Epithelial cell of prostate (primary cell): ENCODE results near the gene CTF1.
A peak's percentile ranks its signal among the peaks of the same experiment; 100 is the strongest.
"Not testable (repeated sequence)": the region's sequence is repeated elsewhere in the genome, so short reads cannot be mapped to it uniquely, and the experiment has no call there.

Experiments
- DNase-seq: peaks from one replicate; pipeline ENCODE4 v3.0.0-alpha.2; 2011; ENCODE audit warnings: low read depth, low spot score
- H3K27ac ChIP-seq: fragments of 450-650 bp; 2 replicates; pipeline ENCODE4 v1.5.1; 2017; ENCODE audit warnings: mild to moderate bottlenecking

Gene CTF1, protein sequence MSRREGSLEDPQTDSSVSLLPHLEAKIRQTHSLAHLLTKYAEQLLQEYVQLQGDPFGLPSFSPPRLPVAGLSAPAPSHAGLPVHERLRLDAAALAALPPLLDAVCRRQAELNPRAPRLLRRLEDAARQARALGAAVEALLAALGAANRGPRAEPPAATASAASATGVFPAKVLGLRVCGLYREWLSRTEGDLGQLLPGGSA

DNA sequence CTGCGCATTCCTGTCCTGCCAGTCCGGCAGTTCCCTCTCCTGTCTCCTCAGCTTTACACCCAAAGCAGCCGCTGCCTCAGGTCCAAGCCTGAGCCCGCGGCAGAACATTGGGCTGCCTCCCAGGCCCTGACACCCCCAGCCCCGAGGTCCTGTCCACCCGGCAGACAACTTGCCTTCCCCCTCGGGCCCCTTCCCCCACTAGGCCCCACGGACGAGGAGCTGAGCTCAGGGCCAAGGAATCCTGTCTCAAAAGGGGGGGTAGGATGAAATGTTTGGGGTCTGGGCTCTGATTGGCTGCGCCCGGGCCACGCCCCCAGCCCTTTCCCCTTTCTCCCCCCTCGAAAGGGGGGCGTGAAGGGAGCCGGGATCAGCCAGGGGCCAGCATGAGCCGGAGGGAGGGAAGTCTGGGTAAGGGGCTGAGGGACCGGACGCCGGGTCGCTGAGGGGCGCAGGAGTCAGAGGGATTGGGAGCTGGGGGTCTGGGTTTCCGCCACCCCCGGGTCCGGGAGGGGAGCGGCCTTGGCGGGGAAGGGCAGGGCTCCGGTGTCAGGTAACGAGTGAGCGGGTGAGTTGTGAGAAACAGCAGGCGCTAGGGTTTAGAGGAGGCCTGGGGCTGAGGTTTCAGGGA is at the start of gene CTF1:
Gene CTF1 (plus strand): TSS at position 354 of the 628 bp plus-strand sequence. CDS start 30 bp downstream, at position 384.
- H3K27ac ChIP-seq = peak within 1 kb of the TSS; percentile 99
- no peak for DNase-seq

DNA sequence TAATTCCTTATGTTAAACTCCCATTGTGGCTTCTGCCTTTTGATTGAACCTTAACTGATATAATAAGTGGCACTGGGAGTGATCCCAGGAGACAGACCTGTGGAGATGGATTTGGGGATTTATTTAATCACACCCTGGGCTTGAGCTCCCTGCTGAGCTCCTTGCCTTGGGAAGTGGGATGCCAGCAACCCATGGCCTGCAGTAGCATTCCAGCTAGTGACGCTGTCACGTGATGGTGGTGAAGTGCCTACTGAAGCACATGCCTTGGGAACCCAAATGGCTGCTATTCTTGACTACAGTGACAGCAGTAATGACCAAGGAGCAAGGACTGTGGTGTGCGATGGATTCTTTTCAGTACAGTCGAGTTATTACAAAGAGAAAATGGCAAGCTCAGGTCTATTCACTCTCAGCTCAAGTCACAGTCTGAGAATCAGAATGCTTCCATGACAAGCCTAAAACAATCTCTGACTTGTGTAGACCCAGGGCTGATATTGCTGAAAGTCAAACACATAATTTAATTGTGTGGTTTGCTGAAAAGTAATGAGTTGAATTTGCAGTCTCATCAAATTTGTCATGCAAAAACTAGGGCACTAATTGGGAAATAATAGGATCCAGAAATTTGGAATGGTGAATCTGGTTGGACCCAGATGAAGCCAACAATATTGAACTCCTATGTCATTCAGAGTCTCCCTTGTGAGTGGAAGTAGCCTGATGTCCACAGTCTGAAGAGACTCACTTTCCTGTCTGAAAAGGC is 49.6 kb upstream of the CTF1 start:
- no peak overlapping the region for H3K27ac ChIP-seq
- no peak for DNase-seq

DNA sequence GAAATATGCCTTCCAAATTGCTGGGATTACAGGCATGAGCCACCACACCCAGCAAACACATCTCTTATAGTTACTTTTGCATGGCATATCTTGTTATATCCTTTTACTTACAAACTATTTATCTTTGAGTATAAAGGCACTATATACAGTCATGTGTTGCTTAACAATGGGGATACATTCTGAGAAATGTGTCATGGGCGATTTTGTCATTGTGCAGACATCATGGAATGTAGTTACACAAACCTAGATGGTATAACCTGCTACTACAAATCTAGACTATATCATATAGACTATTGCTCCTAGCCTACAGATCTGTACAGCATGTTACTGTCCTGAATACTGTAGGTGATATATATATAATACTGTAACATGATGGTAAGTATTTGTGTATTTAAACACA is 46.2 kb upstream of the CTF1 start:
- no peak for DNase-seq
- no peak overlapping the region for H3K27ac ChIP-seq

DNA sequence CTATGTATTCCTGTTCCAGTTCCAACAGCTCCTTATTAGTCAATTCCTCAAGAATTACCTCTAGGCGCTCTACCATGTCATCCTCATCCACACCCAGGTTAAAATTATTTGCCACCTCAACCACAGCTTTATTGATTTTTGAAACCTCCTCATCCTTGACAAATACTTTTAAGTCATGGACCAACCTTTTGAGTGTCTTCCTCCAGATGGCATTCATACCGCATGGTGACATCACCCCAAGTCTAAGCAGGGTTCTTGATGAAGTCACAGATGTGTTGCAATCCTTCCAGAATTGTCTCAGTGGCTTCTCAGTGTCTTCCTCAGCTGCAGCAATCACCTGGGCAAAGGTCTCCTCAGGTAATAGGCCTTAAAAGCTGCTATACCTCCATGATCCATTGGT is 42.7 kb upstream of the CTF1 start:
- DNase-seq = peak; percentile 73
- peak overlapping the region; percentile 60 for H3K27ac ChIP-seq

DNA sequence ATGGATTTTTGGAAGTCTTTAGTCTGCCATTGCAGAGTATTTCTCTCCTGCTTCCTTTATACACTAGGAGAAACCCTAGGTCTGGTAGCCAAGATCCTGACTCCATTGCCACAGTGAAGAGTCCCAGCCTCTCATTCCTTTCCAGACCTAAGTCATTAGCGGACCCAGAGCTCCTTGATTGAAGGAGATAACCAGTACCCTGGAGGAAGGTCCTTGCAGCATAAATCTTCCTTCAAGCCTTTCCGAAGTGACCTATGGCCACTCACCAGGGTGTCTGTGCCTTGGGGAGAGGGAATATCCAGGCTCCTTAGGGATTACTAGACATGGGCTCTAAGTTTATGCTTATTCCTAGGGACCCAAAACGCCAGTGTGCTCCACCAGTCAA is 38.3 kb upstream of the CTF1 start:
- no peak overlapping the region for H3K27ac ChIP-seq
- no peak for DNase-seq

DNA sequence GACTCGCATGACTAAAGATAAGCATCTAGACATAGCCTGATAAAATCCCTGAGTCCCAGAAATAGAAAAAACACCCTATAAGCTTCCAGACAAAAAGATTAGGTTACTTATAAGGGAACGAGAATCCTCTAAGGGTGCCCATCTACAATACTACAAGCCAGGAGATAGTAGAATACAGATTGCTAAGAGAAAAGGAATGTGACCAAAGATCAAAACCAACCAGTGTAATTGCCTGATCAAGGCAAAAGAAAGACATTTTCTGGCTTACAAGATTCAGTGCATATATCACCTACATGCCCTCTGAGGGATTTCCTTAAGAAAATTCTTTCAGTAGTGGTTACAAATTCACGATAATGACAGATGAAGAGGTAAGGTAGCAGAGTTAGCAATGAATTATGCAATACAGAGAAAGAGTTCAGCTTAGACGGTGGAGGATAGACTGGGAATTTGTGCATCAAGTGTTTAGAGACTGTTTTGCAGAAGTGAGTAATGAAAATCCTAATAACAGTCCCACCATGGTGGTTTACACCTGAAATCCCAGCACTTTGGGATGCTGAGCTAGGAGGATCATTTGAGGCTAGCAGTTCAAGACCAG is 37.5 kb upstream of the CTF1 start:
- no peak for DNase-seq

DNA sequence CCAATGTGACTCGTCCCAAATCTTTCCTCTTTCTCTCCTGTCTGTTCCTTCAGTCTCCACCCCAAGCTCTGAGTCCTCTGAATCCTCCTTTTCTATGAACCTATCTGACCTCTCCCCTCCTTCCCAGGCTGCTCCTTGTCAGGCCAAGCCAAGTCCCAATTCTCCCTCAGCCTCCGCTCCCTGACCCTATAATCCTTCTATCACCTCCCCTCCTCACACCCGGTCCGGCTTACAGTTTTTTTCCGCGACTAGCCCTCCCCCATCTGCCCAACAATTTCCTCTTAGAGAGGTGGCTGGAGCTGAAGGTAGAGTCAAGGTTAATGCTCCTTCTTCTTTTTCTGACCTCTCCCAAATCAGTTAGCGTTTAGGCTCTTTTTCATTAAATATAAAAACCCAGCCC is 35.7 kb upstream of the CTF1 start:
- not testable (repeated sequence) for H3K27ac ChIP-seq, DNase-seq

More for the DNA sequence above, 37.5 kb upstream of the CTF1 start:
- no peak overlapping the region for H3K27ac ChIP-seq

DNA sequence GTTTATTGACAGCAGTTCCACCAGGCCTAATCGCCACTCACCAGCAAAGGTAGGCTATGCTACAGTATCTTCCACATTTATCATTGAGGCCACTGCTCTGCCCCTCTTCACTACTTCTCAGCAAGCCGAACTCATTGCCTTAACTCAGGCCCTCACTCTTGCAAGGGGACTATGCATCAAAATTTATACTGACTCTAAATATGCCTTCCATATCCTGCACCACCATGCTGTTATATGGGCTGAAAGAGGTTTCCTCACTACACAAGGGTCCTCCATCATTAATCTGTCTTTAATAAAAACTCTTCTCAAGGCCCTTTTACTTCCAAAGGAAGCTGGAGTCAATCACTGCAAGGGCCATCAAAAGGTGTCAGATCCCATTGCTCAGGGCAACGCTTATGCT is 33.2 kb upstream of the CTF1 start:
- not testable (repeated sequence) for DNase-seq, H3K27ac ChIP-seq

DNA sequence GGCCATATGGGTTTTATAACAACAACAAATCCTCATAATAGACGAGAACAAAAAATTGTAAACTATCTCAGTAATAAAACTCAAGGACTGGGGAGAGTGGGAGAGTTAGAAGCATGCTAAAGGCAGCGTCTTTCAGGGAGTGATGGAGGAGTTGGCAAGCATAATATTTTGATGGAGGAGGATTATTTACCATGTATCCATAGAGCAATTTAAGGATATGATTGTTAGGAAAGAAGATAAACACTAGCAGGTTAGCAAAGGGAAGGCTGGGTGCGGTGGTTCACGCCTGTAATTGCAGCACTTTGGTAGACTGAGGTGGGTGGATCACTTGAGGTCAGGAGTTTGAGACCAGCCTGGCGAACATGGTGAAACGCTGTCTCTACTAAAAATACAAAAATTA is 30.4 kb upstream of the CTF1 start:
- DNase-seq = no peak
- no peak overlapping the region for H3K27ac ChIP-seq

DNA sequence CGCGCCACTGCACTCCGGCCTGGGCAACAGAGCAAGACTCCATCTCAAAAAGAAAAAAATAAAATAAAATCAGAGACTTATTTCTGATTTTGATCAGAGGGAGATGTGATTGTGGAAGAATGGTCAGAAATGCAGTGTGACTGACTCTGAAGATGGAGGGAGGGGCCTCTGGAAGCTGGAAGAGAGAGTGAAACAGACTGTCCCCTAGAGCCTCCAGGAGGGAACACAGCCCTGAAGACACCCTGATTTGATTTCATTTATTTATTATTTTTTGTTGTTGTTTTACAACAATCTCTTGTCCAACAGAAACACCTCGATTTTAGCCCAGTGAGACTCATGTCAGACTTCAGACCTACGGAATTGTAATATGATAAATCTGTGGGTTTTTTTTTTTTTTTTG is 28.7 kb upstream of the CTF1 start:
- no peak for DNase-seq
- no peak overlapping the region for H3K27ac ChIP-seq

DNA sequence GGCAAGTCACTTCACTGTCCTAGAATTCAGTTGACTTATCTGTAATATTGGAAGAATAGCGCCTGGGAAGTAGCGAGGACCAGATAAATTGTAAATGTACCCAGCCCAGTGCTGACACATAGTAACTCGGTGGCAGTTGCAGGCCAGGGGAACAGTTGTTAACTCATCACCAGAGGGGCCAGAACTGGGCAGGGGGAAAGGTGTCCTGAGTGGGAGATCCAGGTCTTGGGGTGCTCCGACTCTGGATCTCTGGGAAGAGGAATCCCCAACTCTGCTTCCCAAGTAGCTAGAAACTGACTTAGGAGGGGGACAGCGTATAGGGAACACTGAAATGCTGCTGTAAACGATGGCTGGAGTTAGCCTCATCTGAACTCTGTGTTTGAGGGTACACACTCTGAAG is 25.5 kb upstream of the CTF1 start:
- no peak for DNase-seq
- no peak overlapping the region for H3K27ac ChIP-seq

DNA sequence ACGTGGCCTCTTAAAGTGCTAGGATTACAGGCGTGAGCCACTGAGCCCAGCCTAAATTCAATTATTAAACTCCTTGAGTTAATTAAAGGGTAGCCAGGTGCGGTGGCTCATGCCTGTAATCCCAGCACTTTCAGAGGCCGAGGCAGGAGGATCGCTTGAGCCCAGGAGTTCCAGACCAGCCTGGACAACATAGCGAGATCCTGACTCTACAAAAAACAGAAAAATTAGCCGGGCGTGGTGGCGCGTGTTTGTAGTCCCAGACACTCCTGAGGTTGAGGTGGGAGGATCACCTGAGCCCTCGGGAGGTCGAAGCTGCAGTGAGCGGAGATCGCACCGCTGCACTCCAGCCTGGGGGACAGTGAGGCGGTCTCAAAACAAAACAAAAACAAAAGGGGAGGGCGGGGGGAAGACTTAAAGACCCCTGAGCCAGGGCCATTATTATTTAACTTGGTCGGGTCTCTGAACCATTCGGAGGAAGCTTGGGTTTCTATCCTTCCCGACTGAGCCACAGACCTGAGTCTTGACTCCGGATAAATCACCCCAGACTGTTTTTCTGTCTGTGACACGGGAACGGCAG is 22.1 kb upstream of the CTF1 start:
- no peak for DNase-seq
- peak overlapping the region; percentile 77 for H3K27ac ChIP-seq

DNA sequence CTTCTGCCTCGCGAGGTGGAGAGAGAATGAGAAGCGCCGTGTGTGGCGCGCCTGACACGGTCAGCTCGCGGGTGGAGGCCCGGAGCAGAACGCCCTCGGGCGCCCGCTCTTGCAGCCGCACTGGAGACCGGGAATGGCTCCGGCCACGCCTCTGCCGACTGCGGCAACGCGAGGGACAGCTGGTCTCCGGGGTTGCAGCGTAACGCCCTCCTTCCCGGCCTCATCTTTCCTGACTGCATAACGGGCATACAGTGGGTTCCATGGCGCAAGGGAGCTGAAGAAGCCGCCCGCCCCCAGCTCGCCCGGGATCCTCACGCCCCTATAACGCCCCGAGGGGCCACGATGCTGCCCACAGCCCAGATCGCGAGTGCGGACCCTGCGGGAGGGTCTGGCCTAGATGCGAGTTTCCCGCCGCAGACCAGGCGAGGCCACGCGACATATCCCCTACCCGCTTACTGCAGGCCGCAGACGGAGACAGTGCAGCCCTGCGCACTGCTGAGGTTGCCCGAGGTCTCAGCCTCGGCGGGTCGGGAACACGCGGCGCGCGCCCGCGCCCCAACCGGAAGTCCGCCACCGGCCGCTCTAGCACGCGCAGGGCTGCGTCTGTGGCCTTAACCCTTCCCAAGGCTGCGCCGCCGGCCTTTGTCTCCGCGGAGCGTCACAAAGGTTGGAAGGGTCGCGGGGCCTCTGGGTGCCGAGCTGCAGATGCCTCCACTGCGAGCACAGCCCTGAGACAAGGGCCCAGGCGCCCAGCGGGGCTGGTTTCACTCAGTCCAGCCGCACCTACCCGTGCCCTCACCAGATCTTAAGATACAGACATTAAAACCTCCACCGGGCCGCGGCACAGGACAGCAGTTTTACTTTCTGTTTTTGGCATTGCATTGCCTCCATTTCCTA is 21.3 kb upstream of the CTF1 start:
- H3K27ac ChIP-seq = peak overlapping the region; percentile 77
- DNase-seq = no peak

DNA sequence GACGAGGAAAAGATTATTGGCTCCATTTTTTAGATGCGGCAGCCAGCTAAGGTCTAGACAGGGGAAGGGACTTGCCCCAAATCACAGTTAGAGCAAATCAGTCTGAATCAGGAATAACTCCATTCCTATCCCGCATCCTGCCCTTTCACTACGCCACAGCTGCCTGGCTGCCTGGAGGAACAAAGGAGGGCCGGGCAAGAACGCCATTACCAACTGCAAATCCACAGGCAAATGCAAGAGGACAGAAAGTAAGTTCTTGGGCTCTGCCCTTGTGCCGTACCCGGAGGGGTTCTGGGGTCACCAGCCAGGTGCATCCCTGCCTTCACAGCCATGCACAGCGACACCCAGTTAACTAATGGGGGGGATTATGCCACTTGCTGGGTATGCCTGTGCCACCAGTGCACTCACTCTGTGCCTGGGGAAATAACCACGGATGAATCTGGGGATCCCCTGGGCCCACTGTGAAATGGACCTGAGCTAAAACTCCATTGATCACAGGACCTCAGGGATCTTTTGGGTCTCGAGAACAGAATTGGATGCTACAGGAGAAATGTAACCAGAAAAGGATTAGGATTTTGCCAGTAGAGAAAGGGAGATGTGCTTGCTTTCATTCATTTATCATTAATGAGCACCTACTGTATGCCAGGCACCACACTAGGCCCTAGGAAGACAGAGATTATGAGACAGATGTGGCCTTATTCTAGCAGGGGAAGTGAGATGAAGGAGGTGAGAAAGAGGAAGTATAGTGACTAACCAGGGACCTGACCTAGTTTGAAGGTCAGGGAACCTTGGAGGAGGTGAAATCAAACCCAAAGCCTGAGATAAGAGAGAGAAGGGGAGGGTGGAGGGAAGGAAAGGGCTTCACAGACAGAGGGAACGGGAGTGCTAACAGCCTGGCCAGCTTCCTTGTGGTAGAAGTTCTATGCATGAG is 20.3 kb upstream of the CTF1 start:
- no peak for DNase-seq

DNA sequence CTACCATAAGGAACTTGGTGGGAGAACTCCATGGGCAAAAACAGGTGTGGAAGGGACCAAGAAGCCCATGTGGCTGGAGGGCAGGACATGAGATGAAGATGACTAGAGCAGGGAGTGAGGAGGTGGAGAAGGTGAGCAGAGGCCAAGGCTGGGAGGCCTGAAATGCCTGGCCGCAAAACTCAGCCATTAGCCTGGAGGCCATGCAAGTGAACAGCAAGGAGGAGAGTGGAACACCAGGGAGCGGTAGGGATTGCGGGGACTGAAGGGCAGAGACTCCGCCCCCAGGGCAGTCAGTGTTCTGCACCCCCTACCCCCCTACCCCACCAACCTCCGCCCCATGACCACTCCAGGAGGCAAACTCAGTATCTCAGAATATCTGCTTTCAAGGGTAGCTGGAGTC is 19.5 kb upstream of the CTF1 start:
- peak overlapping the region; percentile 77 for H3K27ac ChIP-seq

More for the DNA sequence above, 20.3 kb upstream of the CTF1 start:
- peak overlapping the region; percentile 77 for H3K27ac ChIP-seq

DNA sequence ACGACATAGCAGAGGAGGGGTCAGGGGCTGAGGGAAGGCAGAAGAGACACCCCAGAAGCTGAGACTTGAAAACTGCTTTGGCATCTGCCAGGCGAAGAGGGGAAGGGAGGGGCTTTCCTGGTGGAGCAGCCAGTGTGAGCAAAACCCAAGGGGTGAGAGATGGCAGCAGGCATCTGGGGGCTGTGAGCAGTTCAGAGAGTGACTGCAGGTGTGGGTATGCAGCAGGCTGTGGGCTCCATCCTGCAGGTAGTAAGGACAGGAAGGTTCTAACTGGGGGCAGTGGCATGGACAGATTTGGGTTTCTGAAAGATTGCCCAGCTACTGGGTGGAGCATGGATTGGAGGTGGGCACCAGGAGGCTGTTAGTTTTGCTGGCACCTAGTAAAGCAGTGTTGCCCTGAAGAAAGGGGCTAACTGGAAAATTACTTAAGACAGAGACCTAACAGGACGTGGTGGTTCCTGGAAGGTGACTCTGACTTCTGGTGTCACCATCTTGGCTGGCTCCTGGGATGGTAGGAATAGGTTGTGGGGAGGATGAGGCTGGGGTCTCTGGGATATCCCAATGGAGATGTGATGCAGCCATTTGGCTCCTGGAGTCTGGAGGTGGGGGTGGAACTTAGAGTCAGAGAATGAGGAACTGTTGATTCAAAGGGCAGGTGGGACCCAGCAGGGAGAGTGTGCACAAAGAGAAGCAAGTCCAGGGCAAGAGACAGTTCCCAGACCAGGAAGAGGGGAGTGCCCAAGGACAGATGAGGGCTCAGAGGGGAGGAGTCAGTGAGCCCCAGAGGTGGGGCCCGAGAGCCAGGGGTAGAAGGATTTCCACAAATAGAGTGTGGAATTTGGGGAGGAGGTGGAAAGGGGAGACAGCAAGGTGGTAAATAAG is 13.7 kb upstream of the CTF1 start:
- no peak for DNase-seq
- H3K27ac ChIP-seq = no peak overlapping the region

More for the DNA sequence above, 19.5 kb upstream of the CTF1 start:
- no peak for DNase-seq

DNA sequence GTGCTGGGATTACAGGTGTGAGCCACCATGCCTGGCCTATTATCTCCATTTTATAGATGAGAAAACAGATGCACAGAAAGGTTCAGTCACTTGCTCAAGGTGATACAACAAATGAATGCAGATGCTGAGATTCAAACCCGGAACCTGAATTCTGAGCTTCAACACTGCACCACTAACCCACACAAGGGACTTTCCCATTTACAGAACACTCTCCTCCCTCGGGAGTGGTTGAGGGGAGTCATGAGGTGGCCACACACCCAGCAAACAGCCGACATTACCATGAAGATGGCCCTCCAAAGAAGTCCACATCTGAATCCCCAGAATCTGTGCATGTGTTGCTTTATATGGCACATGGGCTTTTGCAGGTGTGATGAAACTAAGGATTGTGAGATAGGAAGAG is 11.7 kb upstream of the CTF1 start:
- DNase-seq = no peak
- no peak overlapping the region for H3K27ac ChIP-seq

DNA sequence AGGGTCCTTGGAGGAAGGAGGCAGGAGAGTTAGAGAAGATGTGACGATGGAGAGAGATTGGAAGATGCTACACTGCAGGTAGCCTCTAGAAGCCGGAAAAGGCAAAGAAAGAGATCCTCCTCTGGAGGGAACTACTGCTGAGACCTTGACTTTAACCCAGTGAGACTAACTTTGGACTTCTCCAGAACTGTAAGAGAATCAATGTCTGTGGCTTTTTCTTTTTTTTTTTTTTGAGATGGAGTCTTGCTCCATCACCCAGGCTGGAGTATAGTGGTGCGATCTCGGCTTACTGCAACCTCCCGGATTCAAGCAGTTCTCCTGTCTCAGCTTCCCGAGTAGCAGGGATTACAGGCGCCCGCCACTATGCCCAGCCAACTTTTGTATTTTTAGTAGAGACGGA is 11.2 kb upstream of the CTF1 start:
- no peak for DNase-seq
- H3K27ac ChIP-seq = no peak overlapping the region
